SK-N-SH (cell line): ENCODE data around the gene ZYG11B. TPM values are rescaled to one million over a fixed set of nuclear protein-coding genes. Genes with fewer than 3 reads are reported as not detected.

ENCODE experiments used
- CTCF ChIA-PET: fragments of 300-600, 350-600 bp; formaldehyde crosslinking; extraction: SDS; loops from one replicate; lab custom pipeline; 2021; lab: Yijun Ruan, JAX
- POLR2A ChIA-PET: fragments of 350-600 bp; sonication (Branson Sonifier 250); formaldehyde crosslinking; extraction: SDS; loops from one replicate; lab custom pipeline; 2020; ENCODE audit warnings: antibody characterized with exemption, inconsistent platforms; lab: Yijun Ruan, JAX
- DNase-seq: peaks from one replicate; pipeline ENCODE4 v3.0.0; 2012
- H2AFZ ChIP-seq: fragments of 200-600 bp; sonication (generic); 2 replicates; pipeline ENCODE4 v1.8.1; 2016; ENCODE audit warnings: antibody characterized with exemption, mild to moderate bottlenecking, low read depth
- H3F3A ChIP-seq: fragments of 200-600 bp; sonication (generic); replicated peaks from 2 replicates; pipeline ENCODE3; 2016; ENCODE audit warnings: antibody characterized with exemption, mild to moderate bottlenecking; ENCODE audit not compliant: insufficient read depth
- H3K27ac ChIP-seq, 2 experiments: fragments of 200-500 bp in 1 of 2; fragments of 200-600 bp in 1 of 2; sonication (Bioruptor generic) in 1 of 2; sonication (generic), shearing (Covaris generic) in 1 of 2; 2 replicates each; pipeline versions ENCODE4 v1.5.1 to v1.6.1; 2014 to 2016; ENCODE audit warnings: low read depth in 2 of 2, inconsistent platforms in 1 of 2, low read length in 1 of 2, mild to moderate bottlenecking in 1 of 2, mixed read lengths in 1 of 2
- H3K27me3 ChIP-seq: fragments of 200-600 bp; sonication (generic), shearing (Covaris generic); 2 replicates; pipeline ENCODE4 v1.6.1; 2016; ENCODE audit warnings: mixed run types; ENCODE audit not compliant: insufficient read depth
- H3K36me3 ChIP-seq, 2 experiments: fragments of 200-500 bp in 1 of 2; fragments of 200-600 bp in 1 of 2; sonication (Bioruptor generic) in 1 of 2; sonication (generic) in 1 of 2; replicated peaks in 1 of 2; 2 replicates each; pipeline versions ENCODE3 to v1.5.1; 2014 to 2016; ENCODE audit warnings: low read length in 1 of 2, mild to moderate bottlenecking in 1 of 2; ENCODE audit not compliant: insufficient read depth in 2 of 2, control insufficient read depth in 1 of 2
- H3K4me1 ChIP-seq, 2 experiments: fragments of 200-500 bp in 1 of 2; fragments of 200-600 bp in 1 of 2; sonication (Bioruptor generic) in 1 of 2; sonication (generic), shearing (Covaris generic) in 1 of 2; 2 replicates each; pipeline versions ENCODE4 v1.5.1 to v1.6.1; 2014 to 2016; ENCODE audit warnings: low read depth in 1 of 2, low read length in 1 of 2, mixed run types in 1 of 2; ENCODE audit not compliant: insufficient read depth in 2 of 2, control insufficient read depth in 1 of 2
- H3K4me2 ChIP-seq: fragments of 200-600 bp; sonication (generic), shearing (Covaris generic); 2 replicates; pipeline ENCODE4 v1.6.1; 2017; ENCODE audit warnings: mixed run types
- H3K4me3 ChIP-seq, 2 experiments: fragments of 200-500 bp in 1 of 2; fragments of 200-600 bp in 1 of 2; sonication (Bioruptor generic) in 1 of 2; sonication (generic), shearing (Covaris generic) in 1 of 2; 2 replicates each; pipeline versions ENCODE4 v1.5.1 to v1.8.1; 2014 to 2016; ENCODE audit warnings: low read depth in 2 of 2, inconsistent platforms in 1 of 2, low read length in 1 of 2, mild to moderate bottlenecking in 1 of 2, mixed read lengths in 1 of 2, moderate library complexity in 1 of 2
- H3K79me2 ChIP-seq: fragments of 200-600 bp; sonication (generic); 2 replicates; pipeline ENCODE4 v1.8.1; 2017; ENCODE audit warnings: mild to moderate bottlenecking; ENCODE audit not compliant: insufficient read depth
- H3K9ac ChIP-seq: fragments of 200-600 bp; sonication (generic); 2 replicates; pipeline ENCODE4 v1.6.1; 2017; ENCODE audit warnings: mixed run types
- H3K9me2 ChIP-seq: fragments of 200-600 bp; sonication (generic); 2 replicates; pipeline ENCODE4 v1.6.1; 2017; ENCODE audit warnings: mixed run types
- H3K9me3 ChIP-seq: fragments of 200-600 bp; sonication (generic); 2 replicates; pipeline ENCODE4 v1.6.1; 2017; ENCODE audit warnings: mixed run types, mild to moderate bottlenecking, moderate library complexity
- H4K20me1 ChIP-seq: fragments of 200-600 bp; sonication (generic); 2 replicates; pipeline ENCODE4 v1.6.1; 2017; ENCODE audit warnings: mild to moderate bottlenecking, mixed run types; ENCODE audit not compliant: insufficient read depth
- ELF1 ChIP-seq: IDR thresholded peaks from 2 replicates; pipeline ENCODE4 v1.4.0; 2012
- FOSL2 ChIP-seq: IDR thresholded peaks from 2 replicates; pipeline ENCODE4 v1.4.0; 2012; ENCODE audit warnings: low read depth, mild to moderate bottlenecking, moderate library complexity, borderline replicate concordance
- FOXJ3 ChIP-seq: sonication (generic); formaldehyde crosslinking; IDR thresholded peaks from 2 replicates; pipeline ENCODE4 v1.5.1; 2020; ENCODE audit warnings: mild to moderate bottlenecking, missing genetic modification reagents
- GABPA ChIP-seq: IDR thresholded peaks from 2 replicates; pipeline ENCODE4 v1.4.0; 2012; ENCODE audit warnings: low read depth, mild to moderate bottlenecking
- POLR2AphosphoS5 ChIP-seq: IDR thresholded peaks from 2 replicates; pipeline ENCODE4 v1.6.1; 2012; ENCODE audit warnings: low read depth, low read length
- RCOR1 ChIP-seq: fragments of 150-350 bp; IDR thresholded peaks from 2 replicates; pipeline ENCODE4 v1.6.1; 2017; ENCODE audit warnings: antibody characterized with exemption, low read length
- RXRA ChIP-seq: IDR thresholded peaks from 2 replicates; pipeline ENCODE4 v1.4.0; 2012; ENCODE audit warnings: low read depth, mild to moderate bottlenecking, borderline replicate concordance
- TCF12 ChIP-seq: IDR thresholded peaks from 2 replicates; pipeline ENCODE4 v1.4.0; 2012
- TEAD4 ChIP-seq: IDR thresholded peaks from 2 replicates; pipeline ENCODE4 v1.4.0; 2012; ENCODE audit warnings: mild to moderate bottlenecking, borderline replicate concordance; ENCODE audit not compliant: insufficient read depth
- WGBS: methylation state at CpG from one replicate; pipeline ENCODE4 v1.1.6; 2017; ENCODE audit warnings: low lambda C conversion rate; 5-methylcytosine and 5-hydroxymethylcytosine counted together
- polyA plus RNA-seq, 3 experiments: library from polyadenylated mRNA; depleted of rRNA; stranded (reverse); fragments of >200 nt; gene quantifications; 2 replicates each; pipeline ENCODE4 v1.2.3, GENCODE V29; 2012
- TF ChIP-seq, protein P1 (sequence below): IDR thresholded peaks from 2 replicates; pipeline ENCODE4; 2012
- TF ChIP-seq, protein P2 (sequence below): IDR thresholded peaks from 2 replicates; pipeline ENCODE4 v1.6.1; 2012; ENCODE audit warnings: mild to moderate bottlenecking, low read depth, low read length, moderate library complexity
- TF ChIP-seq, protein P3 (sequence below): fragments of 200-600 bp; sonication (generic); IDR thresholded peaks from 2 replicates; pipeline ENCODE4 v1.6.1; 2017; ENCODE audit warnings: antibody characterized with exemption, mild to moderate bottlenecking, moderate library complexity
- TF ChIP-seq, protein P4 (sequence below): IDR thresholded peaks from 2 replicates; pipeline ENCODE4 v1.4.0; 2012; ENCODE audit warnings: low read depth, borderline replicate concordance
- TF ChIP-seq, protein P5 (sequence below): fragments of 150-350 bp; IDR thresholded peaks from 2 replicates; pipeline ENCODE4 v1.6.1; 2017; ENCODE audit warnings: antibody characterized with exemption, low read length, low read depth, borderline replicate concordance

ZYG11B gene
- polyA plus RNA-seq, 1 of the 3 experiments (the other 2 are of a cell fraction): 5.8 TPM

DNA sequence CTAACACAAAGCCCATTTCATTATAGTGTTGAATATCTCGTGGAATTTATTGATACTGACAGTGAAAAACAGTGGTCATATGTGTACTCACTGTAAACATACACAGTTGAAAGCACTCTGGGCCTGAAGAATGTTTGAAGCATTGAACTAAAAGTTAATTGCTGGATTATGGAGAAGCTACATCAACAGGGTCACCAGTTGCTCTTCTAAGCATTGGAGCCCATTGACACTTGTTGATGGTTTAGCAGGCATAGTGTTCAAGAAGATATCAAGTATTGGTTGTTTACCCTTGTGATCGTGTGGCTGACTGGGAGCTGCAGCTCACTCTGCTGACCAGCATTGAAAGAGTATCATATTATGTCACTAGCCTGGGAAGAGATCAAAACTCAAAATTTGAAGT lies 126.6 kb downstream of the ZYG11B start:
- 80% methylated on average over 2 of the region's 2 CpGs for WGBS
- Histone ChIP-seq H3K4me1 (no peaks in the 10 kb centered on the region), H3K27me3 (no peaks in the 10 kb centered on the region), H3K9me3 (no peaks in the 10 kb centered on the region), H4K20me1 (no peaks in the 10 kb centered on the region), H3K36me3 (no peaks in the 10 kb centered on the region), H3K9ac (no peak overlapping the region), H2AFZ (no peak overlapping the region), H3K4me3 (no peak overlapping the region), H3K9me2 (no peaks in the 10 kb centered on the region), H3K4me2 (no peak overlapping the region), H3K79me2 (no peaks in the 10 kb centered on the region), H3F3A (no peaks in the 10 kb centered on the region), H3K27ac (no peak overlapping the region)
- CTCF ChIA-PET: no interaction called here
- DNase-seq: no peak
- TF ChIP-seq RXRA: no peak
- TF ChIP-seq, protein P1, sequence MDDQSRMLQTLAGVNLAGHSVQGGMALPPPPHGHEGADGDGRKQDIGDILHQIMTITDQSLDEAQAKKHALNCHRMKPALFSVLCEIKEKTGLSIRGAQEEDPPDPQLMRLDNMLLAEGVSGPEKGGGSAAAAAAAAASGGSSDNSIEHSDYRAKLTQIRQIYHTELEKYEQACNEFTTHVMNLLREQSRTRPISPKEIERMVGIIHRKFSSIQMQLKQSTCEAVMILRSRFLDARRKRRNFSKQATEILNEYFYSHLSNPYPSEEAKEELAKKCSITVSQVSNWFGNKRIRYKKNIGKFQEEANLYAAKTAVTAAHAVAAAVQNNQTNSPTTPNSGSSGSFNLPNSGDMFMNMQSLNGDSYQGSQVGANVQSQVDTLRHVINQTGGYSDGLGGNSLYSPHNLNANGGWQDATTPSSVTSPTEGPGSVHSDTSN: no peak
- TF ChIP-seq TEAD4: no peak
- no peak for TF ChIP-seq POLR2AphosphoS5
- TF ChIP-seq GABPA: no peak
- no peak for TF ChIP-seq RCOR1
- no peak for TF ChIP-seq ELF1
- TF ChIP-seq, protein P2, sequence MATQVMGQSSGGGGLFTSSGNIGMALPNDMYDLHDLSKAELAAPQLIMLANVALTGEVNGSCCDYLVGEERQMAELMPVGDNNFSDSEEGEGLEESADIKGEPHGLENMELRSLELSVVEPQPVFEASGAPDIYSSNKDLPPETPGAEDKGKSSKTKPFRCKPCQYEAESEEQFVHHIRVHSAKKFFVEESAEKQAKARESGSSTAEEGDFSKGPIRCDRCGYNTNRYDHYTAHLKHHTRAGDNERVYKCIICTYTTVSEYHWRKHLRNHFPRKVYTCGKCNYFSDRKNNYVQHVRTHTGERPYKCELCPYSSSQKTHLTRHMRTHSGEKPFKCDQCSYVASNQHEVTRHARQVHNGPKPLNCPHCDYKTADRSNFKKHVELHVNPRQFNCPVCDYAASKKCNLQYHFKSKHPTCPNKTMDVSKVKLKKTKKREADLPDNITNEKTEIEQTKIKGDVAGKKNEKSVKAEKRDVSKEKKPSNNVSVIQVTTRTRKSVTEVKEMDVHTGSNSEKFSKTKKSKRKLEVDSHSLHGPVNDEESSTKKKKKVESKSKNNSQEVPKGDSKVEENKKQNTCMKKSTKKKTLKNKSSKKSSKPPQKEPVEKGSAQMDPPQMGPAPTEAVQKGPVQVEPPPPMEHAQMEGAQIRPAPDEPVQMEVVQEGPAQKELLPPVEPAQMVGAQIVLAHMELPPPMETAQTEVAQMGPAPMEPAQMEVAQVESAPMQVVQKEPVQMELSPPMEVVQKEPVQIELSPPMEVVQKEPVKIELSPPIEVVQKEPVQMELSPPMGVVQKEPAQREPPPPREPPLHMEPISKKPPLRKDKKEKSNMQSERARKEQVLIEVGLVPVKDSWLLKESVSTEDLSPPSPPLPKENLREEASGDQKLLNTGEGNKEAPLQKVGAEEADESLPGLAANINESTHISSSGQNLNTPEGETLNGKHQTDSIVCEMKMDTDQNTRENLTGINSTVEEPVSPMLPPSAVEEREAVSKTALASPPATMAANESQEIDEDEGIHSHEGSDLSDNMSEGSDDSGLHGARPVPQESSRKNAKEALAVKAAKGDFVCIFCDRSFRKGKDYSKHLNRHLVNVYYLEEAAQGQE: no peak
- TF ChIP-seq, protein P3, sequence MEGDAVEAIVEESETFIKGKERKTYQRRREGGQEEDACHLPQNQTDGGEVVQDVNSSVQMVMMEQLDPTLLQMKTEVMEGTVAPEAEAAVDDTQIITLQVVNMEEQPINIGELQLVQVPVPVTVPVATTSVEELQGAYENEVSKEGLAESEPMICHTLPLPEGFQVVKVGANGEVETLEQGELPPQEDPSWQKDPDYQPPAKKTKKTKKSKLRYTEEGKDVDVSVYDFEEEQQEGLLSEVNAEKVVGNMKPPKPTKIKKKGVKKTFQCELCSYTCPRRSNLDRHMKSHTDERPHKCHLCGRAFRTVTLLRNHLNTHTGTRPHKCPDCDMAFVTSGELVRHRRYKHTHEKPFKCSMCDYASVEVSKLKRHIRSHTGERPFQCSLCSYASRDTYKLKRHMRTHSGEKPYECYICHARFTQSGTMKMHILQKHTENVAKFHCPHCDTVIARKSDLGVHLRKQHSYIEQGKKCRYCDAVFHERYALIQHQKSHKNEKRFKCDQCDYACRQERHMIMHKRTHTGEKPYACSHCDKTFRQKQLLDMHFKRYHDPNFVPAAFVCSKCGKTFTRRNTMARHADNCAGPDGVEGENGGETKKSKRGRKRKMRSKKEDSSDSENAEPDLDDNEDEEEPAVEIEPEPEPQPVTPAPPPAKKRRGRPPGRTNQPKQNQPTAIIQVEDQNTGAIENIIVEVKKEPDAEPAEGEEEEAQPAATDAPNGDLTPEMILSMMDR: no peak
- TF ChIP-seq, protein P4, sequence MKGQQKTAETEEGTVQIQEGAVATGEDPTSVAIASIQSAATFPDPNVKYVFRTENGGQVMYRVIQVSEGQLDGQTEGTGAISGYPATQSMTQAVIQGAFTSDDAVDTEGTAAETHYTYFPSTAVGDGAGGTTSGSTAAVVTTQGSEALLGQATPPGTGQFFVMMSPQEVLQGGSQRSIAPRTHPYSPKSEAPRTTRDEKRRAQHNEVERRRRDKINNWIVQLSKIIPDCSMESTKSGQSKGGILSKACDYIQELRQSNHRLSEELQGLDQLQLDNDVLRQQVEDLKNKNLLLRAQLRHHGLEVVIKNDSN: no peak
- TF ChIP-seq FOXJ3 (CRISPR knock-in tag): no peak
- no peak for TF ChIP-seq TCF12
- TF ChIP-seq, protein P5, sequence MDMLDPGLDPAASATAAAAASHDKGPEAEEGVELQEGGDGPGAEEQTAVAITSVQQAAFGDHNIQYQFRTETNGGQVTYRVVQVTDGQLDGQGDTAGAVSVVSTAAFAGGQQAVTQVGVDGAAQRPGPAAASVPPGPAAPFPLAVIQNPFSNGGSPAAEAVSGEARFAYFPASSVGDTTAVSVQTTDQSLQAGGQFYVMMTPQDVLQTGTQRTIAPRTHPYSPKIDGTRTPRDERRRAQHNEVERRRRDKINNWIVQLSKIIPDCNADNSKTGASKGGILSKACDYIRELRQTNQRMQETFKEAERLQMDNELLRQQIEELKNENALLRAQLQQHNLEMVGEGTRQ: no peak
- TF ChIP-seq FOSL2: no peak
- POLR2A ChIA-PET: no interaction called here
